Neuronal stem cell (in vitro differentiated cells): ENCODE measurements around the gene TTF2.

ENCODE experiments used
- DNase-seq: peaks from one replicate; pipeline ENCODE4 v3.0.0-alpha.2; 2013; ENCODE audit warnings: low spot score
- H2AFZ ChIP-seq: one replicate; pipeline ENCODE4 v1.6.1; 2013; ENCODE audit warnings: mild to moderate bottlenecking, low read length, inconsistent platforms
- H2AK5ac ChIP-seq: 2 replicates; pipeline ENCODE4 v1.6.1; 2013; ENCODE audit warnings: low read depth, mild to moderate bottlenecking, inconsistent platforms, low read length, moderate library complexity, mixed read lengths
- H2BK120ac ChIP-seq: 2 replicates; pipeline ENCODE4 v1.6.1; 2013; ENCODE audit warnings: low read depth, mild to moderate bottlenecking, inconsistent platforms, low read length, moderate library complexity, mixed read lengths
- H2BK12ac ChIP-seq: one replicate; pipeline ENCODE4 v1.6.1; 2013; ENCODE audit warnings: low read length, inconsistent platforms
- H2BK15ac ChIP-seq: 2 replicates; pipeline ENCODE4 v1.6.1; 2013; ENCODE audit warnings: mild to moderate bottlenecking, low read length, inconsistent platforms, mixed read lengths
- H2BK5ac ChIP-seq: one replicate; pipeline ENCODE4 v1.6.1; 2013; ENCODE audit warnings: inconsistent platforms, mild to moderate bottlenecking, low read length, moderate library complexity
- H3K14ac ChIP-seq: one replicate; pipeline ENCODE4 v1.6.1; 2013; ENCODE audit warnings: low read length, inconsistent platforms
- H3K18ac ChIP-seq: 2 replicates; pipeline ENCODE4 v1.6.1; 2013; ENCODE audit warnings: low read length, inconsistent platforms
- H3K23ac ChIP-seq: 2 replicates; pipeline ENCODE4 v1.6.1; 2013; ENCODE audit warnings: low read depth, mild to moderate bottlenecking, mixed read lengths, low read length, inconsistent platforms; ENCODE audit not compliant: poor library complexity
- H3K27ac ChIP-seq: replicated peaks from 3 replicates; pipeline ENCODE4 v1.5.1; 2013; ENCODE audit warnings: low read length, inconsistent platforms
- H3K27me3 ChIP-seq, 3 experiments: 2 replicates each; pipeline ENCODE4 v1.6.1; 2013; ENCODE audit warnings: low read length in 3 of 3, mild to moderate bottlenecking in 2 of 3, inconsistent platforms in 1 of 3, low read depth in 1 of 3, mixed read lengths in 1 of 3, moderate library complexity in 1 of 3; ENCODE audit not compliant: control insufficient read depth in 3 of 3, insufficient read depth in 3 of 3
- H3K36me3 ChIP-seq, 2 donors: replicated peaks in 1 of 2; 2 replicates each; pipeline ENCODE4 v1.6.1; 2013; ENCODE audit warnings: low read length in 2 of 2; ENCODE audit not compliant: control insufficient read depth in 2 of 2, insufficient read depth in 2 of 2
- H3K4ac ChIP-seq: 2 replicates; pipeline ENCODE4 v1.6.1; 2013; ENCODE audit warnings: inconsistent platforms, mild to moderate bottlenecking, low read length, moderate library complexity
- H3K4me1 ChIP-seq, 2 donors: 1 replicate in 1 of 2; 2 replicates in 1 of 2; pipeline ENCODE4 v1.6.1; 2013; ENCODE audit warnings: low read length in 2 of 2, low read depth in 1 of 2; ENCODE audit not compliant: control insufficient read depth in 2 of 2, insufficient read depth in 1 of 2
- H3K4me2 ChIP-seq: one replicate; pipeline ENCODE4 v1.6.1; 2013; ENCODE audit warnings: mild to moderate bottlenecking, low read length, inconsistent platforms; ENCODE audit not compliant: insufficient read depth, poor library complexity, severe bottlenecking
- H3K4me3 ChIP-seq, 2 donors: 2 replicates each; pipeline ENCODE4 v1.5.1; 2013; ENCODE audit warnings: low read length in 2 of 2, mild to moderate bottlenecking in 2 of 2, inconsistent platforms in 1 of 2, moderate library complexity in 1 of 2
- H3K79me1 ChIP-seq: one replicate; pipeline ENCODE4 v1.6.1; 2013; ENCODE audit warnings: low read depth, mild to moderate bottlenecking, inconsistent platforms, low read length, moderate library complexity
- H3K9ac ChIP-seq: one replicate; pipeline ENCODE4 v1.6.1; 2013; ENCODE audit warnings: mild to moderate bottlenecking, low read depth, low read length, inconsistent platforms; ENCODE audit not compliant: poor library complexity
- H3K9me3 ChIP-seq, 2 donors: replicated peaks in 1 of 2; 2 replicates each; pipeline versions ENCODE3 to v1.6.1; 2013; ENCODE audit warnings: low read length in 2 of 2, mild to moderate bottlenecking in 2 of 2, inconsistent platforms in 1 of 2, low read depth in 1 of 2, mixed read lengths in 1 of 2, moderate library complexity in 1 of 2; ENCODE audit not compliant: control insufficient read depth in 2 of 2, insufficient read depth in 1 of 2
- H4K8ac ChIP-seq: one replicate; pipeline ENCODE4 v1.6.1; 2013; ENCODE audit warnings: low read depth, mild to moderate bottlenecking, inconsistent platforms, low read length, moderate library complexity
- H4K91ac ChIP-seq: one replicate; pipeline ENCODE4 v1.6.1; 2013; ENCODE audit warnings: low read length, low read depth, mild to moderate bottlenecking, inconsistent platforms; ENCODE audit not compliant: poor library complexity
- WGBS, 2 donors: extraction: QIAGEN DNeasy Blood & Tissue Kit; methylation state at CpG; one replicate each; pipeline ENCODE4 v1.1.7; 2013; ENCODE audit warnings: missing lambda C conversion rate in 2 of 2, mixed read lengths in 1 of 2; ENCODE audit not compliant: insufficient read length in 2 of 2, insufficient replicate concordance in 1 of 2; ENCODE audit errors: extremely low coverage in 2 of 2; 5-methylcytosine and 5-hydroxymethylcytosine counted together

Gene TTF2

DNA sequence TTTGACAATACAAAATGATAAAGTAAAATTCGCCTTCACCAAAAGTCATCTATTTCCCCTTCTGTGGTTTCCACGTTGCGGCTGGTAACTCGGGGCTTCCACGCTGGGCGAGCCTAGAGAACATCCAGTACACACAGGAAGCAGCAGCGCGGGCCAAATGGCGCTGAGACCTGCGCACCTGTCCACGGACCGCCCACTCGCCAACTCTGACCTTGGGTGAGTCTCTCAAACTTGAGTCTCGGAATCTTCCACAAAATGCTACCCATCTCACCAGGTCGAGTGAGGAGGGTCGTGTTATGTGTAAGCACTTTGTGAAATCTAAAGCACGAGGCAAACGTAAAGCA lies 820 bp upstream of the TTF2 start:
- Histone ChIP-seq H3K4me3 (peak overlapping the region; percentile 76 to 97), H4K8ac (peak overlapping the region; percentile 92), H3K18ac (peak overlapping the region; percentile 98), H4K91ac (no peak overlapping the region), H3K9me3 (no peaks in the 10 kb centered on the region), H2BK12ac (no peak overlapping the region), H2AK5ac (no peak overlapping the region), H3K27ac (peak overlapping the region; percentile 96), H3K27me3 (no peaks in the 10 kb centered on the region), H3K23ac (peak overlapping the region; percentile 89), H3K4me1 (peaks cover 0 to 2% of the 10 kb centered on the region in 2 donors), H3K4me2 (peak overlapping the region; percentile 93), H2AFZ (peak overlapping the region; percentile 94), H2BK120ac (no peak overlapping the region), H3K36me3 (peaks cover 0 to 26% of the 10 kb centered on the region in 2 donors), H3K4ac (no peak overlapping the region), H3K9ac (peak overlapping the region; percentile 84), H3K79me1 (peaks cover 2% of the 10 kb centered on the region), H3K14ac (peak overlapping the region; percentile 47), H2BK15ac (peak overlapping the region; percentile 33), H2BK5ac (no peak overlapping the region)
- DNase-seq: no peak
- no CpG with 5 or more reads among the region's 18 CpGs for WGBS, 2 donors

DNA sequence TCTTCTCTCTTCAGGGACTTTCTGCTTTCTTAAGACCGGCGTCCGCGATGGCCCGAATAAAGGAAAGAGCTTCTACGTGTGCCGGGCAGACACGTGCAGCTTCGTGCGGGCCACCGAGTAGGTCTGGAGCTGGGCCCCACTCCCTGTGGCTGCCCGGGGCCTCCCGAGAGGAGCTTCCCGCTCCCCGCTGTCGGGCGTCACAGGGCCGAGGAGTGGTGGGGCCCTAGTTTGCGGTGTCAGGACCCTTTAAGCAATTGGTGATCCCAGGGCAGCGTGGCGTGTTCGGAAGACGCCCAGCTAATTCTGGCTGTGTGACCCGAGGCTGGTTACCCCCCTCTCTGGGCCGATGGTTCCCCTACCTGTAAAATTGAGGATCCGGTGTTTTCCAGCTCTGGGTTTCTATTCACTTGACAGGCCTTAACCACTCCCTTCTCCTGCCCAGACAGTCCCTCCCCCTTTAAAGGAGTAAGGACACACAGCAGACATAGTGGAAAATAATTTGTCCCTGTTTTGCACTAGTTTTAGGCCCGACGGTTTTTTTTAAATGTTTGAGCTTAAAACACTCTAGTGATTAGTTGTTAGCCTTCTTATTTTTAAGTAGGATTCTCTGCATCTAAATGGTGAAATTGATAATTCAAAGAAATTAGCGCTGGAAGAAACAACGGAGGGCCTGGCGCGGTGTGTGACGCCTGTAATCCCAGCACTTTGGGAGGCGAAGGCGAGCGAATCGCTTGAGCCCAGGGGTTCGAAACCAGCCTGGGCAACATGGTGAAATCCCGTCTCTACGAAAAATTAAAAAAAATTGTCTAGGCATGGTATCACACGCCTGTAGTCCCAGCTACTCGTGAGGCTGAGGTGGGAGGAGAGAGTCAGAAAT lies 553 bp downstream of the TTF2 start:
- Histone ChIP-seq H3K79me1 (peaks cover 2% of the 10 kb centered on the region), H4K91ac (no peak overlapping the region), H2AK5ac (peak overlapping the region; percentile 14), H2BK120ac (no peak overlapping the region), H3K23ac (peak overlapping the region; percentile 6), H2BK5ac (no peak overlapping the region), H3K4me2 (peak overlapping the region; percentile 95), H3K4ac (no peak overlapping the region), H3K36me3 (peaks cover 0 to 34% of the 10 kb centered on the region in 2 donors), H4K8ac (no peak overlapping the region), H3K18ac (peak overlapping the region; percentile 27), H3K9me3 (no peaks in the 10 kb centered on the region), H3K9ac (peak overlapping the region; percentile 85), H3K14ac (peak overlapping the region; percentile 25), H2BK12ac (no peak overlapping the region), H3K27me3 (no peaks in the 10 kb centered on the region), H3K4me3 (peak overlapping the region; percentile 86 to 97), H2BK15ac (no peak overlapping the region), H2AFZ (peak overlapping the region; percentile 89), H3K4me1 (peaks cover 0 to 2% of the 10 kb centered on the region in 2 donors), H3K27ac (no peak overlapping the region)
- WGBS, 2 donors: no CpG with 5 or more reads among the region's 42 CpGs
- no peak for DNase-seq

DNA sequence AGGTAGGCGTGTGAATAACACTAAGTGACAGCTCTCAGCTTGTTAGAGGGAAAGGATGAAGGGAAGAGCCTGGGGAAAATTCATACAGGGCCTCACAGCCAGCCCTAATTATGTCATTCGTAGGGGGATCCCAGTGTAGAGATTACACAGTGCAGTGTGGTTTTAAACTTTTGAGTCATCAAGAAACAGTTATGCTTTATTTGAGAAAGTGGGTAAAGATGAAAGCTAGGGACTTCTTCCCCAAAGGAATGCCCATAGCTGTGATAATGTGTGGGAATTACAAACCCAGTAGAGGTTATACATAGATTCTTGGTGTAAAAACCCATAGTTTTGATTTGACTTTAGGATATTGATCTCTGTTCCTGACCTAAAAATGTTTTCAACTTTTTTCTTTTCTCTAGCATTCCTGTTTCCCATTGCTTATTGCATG lies 1.9 kb downstream of the TTF2 start:
- H2BK15ac ChIP-seq: no peak overlapping the region
- H2BK120ac ChIP-seq: no peak overlapping the region
- H3K36me3 ChIP-seq: peaks cover 4 to 45% of the 10 kb centered on the region in 2 donors
- H3K9me3 ChIP-seq: peaks cover 0 to 2% of the 10 kb centered on the region in 2 donors
- no peak overlapping the region for H3K4me3 ChIP-seq
- no peak overlapping the region for H2BK5ac ChIP-seq
- no peak overlapping the region for H2AK5ac ChIP-seq
- H3K4me1 ChIP-seq: peaks cover 0 to 2% of the 10 kb centered on the region in 2 donors
- H3K14ac ChIP-seq: no peak overlapping the region
- DNase-seq: no peak
- no CpG with 5 or more reads among the region's 2 CpGs for WGBS, 2 donors
- peaks cover 2% of the 10 kb centered on the region for H3K79me1 ChIP-seq
- H2AFZ ChIP-seq: no peak overlapping the region
- no peak overlapping the region for H2BK12ac ChIP-seq
- H3K18ac ChIP-seq: no peak overlapping the region
- H3K27me3 ChIP-seq: no peaks in the 10 kb centered on the region
- H3K4ac ChIP-seq: no peak overlapping the region
- H3K4me2 ChIP-seq: no peak overlapping the region
- no peak overlapping the region for H3K9ac ChIP-seq
- H3K23ac ChIP-seq: no peak overlapping the region
- no peak overlapping the region for H3K27ac ChIP-seq
- no peak overlapping the region for H4K91ac ChIP-seq
- no peak overlapping the region for H4K8ac ChIP-seq

DNA sequence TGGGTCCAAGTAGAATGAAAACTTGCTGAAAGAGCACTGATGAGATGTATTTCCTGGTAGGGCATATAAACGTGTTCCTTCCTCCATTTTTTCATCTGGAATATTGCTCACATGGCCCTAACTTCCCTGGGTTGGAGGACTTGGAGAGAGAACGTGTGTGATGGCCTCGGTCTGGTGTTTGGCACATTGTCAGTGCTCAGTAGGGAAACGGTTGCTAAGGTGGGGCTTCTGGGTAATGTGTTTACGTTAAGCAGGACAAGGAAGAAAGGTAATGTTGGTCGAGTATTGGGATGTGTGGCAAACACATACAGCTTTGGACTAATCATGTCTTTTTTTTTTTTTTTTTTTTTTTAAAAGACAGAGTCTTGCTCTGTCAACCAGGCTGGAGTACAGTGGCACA lies 6.2 kb downstream of the TTF2 start:
- peak overlapping the region; percentile 56 for H3K4ac ChIP-seq
- no peaks in the 10 kb centered on the region for H3K27me3 ChIP-seq
- no peak overlapping the region for H3K9ac ChIP-seq
- no peak overlapping the region for H2BK15ac ChIP-seq
- no peak overlapping the region for H3K4me3 ChIP-seq
- no peaks in the 10 kb centered on the region for H3K4me1 ChIP-seq
- H3K18ac ChIP-seq: no peak overlapping the region
- DNase-seq: no peak
- no peak overlapping the region for H2AFZ ChIP-seq
- H3K36me3 ChIP-seq: peaks cover 4 to 72% of the 10 kb centered on the region in 2 donors
- no peak overlapping the region for H3K23ac ChIP-seq
- peaks cover 2% of the 10 kb centered on the region for H3K79me1 ChIP-seq
- H3K27ac ChIP-seq: no peak overlapping the region
- WGBS, 2 donors: no CpG with 5 or more reads among the region's 6 CpGs
- no peak overlapping the region for H4K91ac ChIP-seq
- no peak overlapping the region for H2AK5ac ChIP-seq
- no peak overlapping the region for H4K8ac ChIP-seq
- no peak overlapping the region for H2BK5ac ChIP-seq
- H2BK120ac ChIP-seq: no peak overlapping the region
- no peak overlapping the region for H2BK12ac ChIP-seq
- H3K4me2 ChIP-seq: no peak overlapping the region
- no peak overlapping the region for H3K14ac ChIP-seq
- H3K9me3 ChIP-seq: peaks cover 0 to 2% of the 10 kb centered on the region in 2 donors
